NCI-H446 (cell line): ENCODE measurements around the gene DR1.
"Not testable (repeated sequence)": the region's sequence is repeated elsewhere in the genome, so short reads cannot be mapped to it uniquely, and the experiment has no call there.

Source experiments
- DNase-seq, 2 experiments: peaks; one replicate each; lab custom pipeline; 2025; lab: John Stamatoyannopoulos, UW

DR1 gene

GRCh38 chr1:93340090-93340489 lies 5.6 kb upstream of the DR1 start:
- peak in 1 of 2 experiments; percentile 7 for DNase-seq

GRCh38 chr1:93344484-93344883 lies 1.2 kb upstream of the DR1 start:
- DNase-seq, result no peak

GRCh38 chr1:93344886-93345632 lies 648 bp upstream of the DR1 start:
- peak in 1 of 2 experiments; percentile 50 for DNase-seq

- peak in 1 of 2 experiments; percentile 13 for DNase-seq
Observed at GRCh38 chr1:93346421-93346993, 800 bp downstream of the DR1 start.

GRCh38 chr1:93347334-93347899 lies 1.7 kb downstream of the DR1 start:
- no peak for DNase-seq

- no peak for DNase-seq
Observed at GRCh38 chr1:93348104-93348728, 2.5 kb downstream of the DR1 start.

- DNase-seq, result peak in 1 of 2 experiments; percentile 23
Observed at GRCh38 chr1:93349231-93350135, 3.8 kb downstream of the DR1 start.

GRCh38 chr1:93350322-93350721 lies 4.6 kb downstream of the DR1 start:
- DNase-seq, result no peak

GRCh38 chr1:93350875-93351274 lies 5.2 kb downstream of the DR1 start:
- DNase-seq, result no peak

- DNase-seq, result not testable (repeated sequence)
Observed at GRCh38 chr1:93351346-93351745, 5.6 kb downstream of the DR1 start.

- no peak for DNase-seq
Observed at GRCh38 chr1:93352376-93352775, 6.7 kb downstream of the DR1 start.

- DNase-seq, result no peak
Observed at GRCh38 chr1:93353286-93353685, 7.6 kb downstream of the DR1 start.

- no peak for DNase-seq
Observed at GRCh38 chr1:93354749-93355148, 9.0 kb downstream of the DR1 start.

GRCh38 chr1:93357242-93357641 lies 11.5 kb downstream of the DR1 start:
- no peak for DNase-seq

GRCh38 chr1:93358293-93358692 lies 12.6 kb downstream of the DR1 start:
- no peak for DNase-seq

- no peak for DNase-seq
Observed at GRCh38 chr1:93360111-93360510, 14.4 kb downstream of the DR1 start.

GRCh38 chr1:93362237-93362636 lies 16.5 kb downstream of the DR1 start:
- no peak for DNase-seq

GRCh38 chr1:93365813-93366212 lies 20.1 kb downstream of the DR1 start:
- DNase-seq, result no peak

GRCh38 chr1:93369734-93370133 lies 24.0 kb downstream of the DR1 start:
- DNase-seq, result no peak

- no peak for DNase-seq
Observed at GRCh38 chr1:93374334-93375106, 28.8 kb downstream of the DR1 start.

GRCh38 chr1:93384656-93385055 lies 38.9 kb downstream of the DR1 start:
- no peak for DNase-seq
